GM12865 (cell line): ENCODE measurements around the gene RAB26.

Experiments
- DNase-seq: peaks from one replicate; pipeline ENCODE4 v3.0.0; 2010; ENCODE audit warnings: low read depth
- H3K4me3 ChIP-seq: 2 replicates; pipeline ENCODE4 v1.5.1; 2011; ENCODE audit warnings: mild to moderate bottlenecking, low read depth, low read length, control low read depth
- CTCF ChIP-seq: IDR thresholded peaks from 2 replicates; pipeline ENCODE4 v1.5.1; 2011; ENCODE audit warnings: low read length, control low read depth, low read depth, inconsistent platforms; ENCODE audit not compliant: insufficient read depth; ENCODE audit errors: missing control alignments

The RAB26 gene

GRCh38 chr16:2156849-2157224 is 8.4 kb downstream of the RAB26 start:
- no peak for TF ChIP-seq CTCF
- H3K4me3 ChIP-seq: peak overlapping the region; percentile 81
- DNase-seq: no peak

GRCh38 chr16:2157480-2158261 is 9.2 kb downstream of the RAB26 start:
- no peak for DNase-seq
- TF ChIP-seq CTCF: no peak

GRCh38 chr16:2158262-2158638 is 9.8 kb downstream of the RAB26 start:
- no peak overlapping the region for H3K4me3 ChIP-seq
- no peak for DNase-seq
- TF ChIP-seq CTCF: no peak

More at GRCh38 chr16:2157480-2158261, 9.2 kb downstream of the RAB26 start:
- H3K4me3 ChIP-seq: no peak overlapping the region; the same call in 1 of the 2 replicates

- DNase-seq: no peak
- no peak for TF ChIP-seq CTCF
- peak overlapping the region; percentile 53 for H3K4me3 ChIP-seq
Observed at GRCh38 chr16:2159175-2159838, 10.9 kb downstream of the RAB26 start.

GRCh38 chr16:2160915-2161551 is 12.6 kb downstream of the RAB26 start:
- H3K4me3 ChIP-seq: peak overlapping the region; percentile 44
- DNase-seq: peak; percentile 79
- TF ChIP-seq CTCF: no peak

- no peak for DNase-seq
- no peak overlapping the region for H3K4me3 ChIP-seq
- no peak for TF ChIP-seq CTCF
Observed at GRCh38 chr16:2161911-2162310, 13.5 kb downstream of the RAB26 start.

- no peak overlapping the region for H3K4me3 ChIP-seq
- TF ChIP-seq CTCF: no peak
- no peak for DNase-seq
Observed at GRCh38 chr16:2162676-2163118, 14.3 kb downstream of the RAB26 start.
